Osteoblast (primary cell): ENCODE measurements around the gene ABCC5. TPM values are rescaled to one million over a fixed set of nuclear protein-coding genes. Genes with fewer than 3 reads are reported as not detected.

Source experiments
- DNase-seq: peaks from one replicate; pipeline ENCODE4 v3.0.0; 2011; ENCODE audit warnings: low spot score, mixed read lengths; ENCODE audit not compliant: insufficient read length; ENCODE audit errors: missing footprints
- H2AFZ ChIP-seq: 2 replicates; pipeline ENCODE4 v1.6.0; 2011; ENCODE audit warnings: mild to moderate bottlenecking, low read length
- H3K27ac ChIP-seq: 2 replicates; pipeline ENCODE4 v1.5.1; 2011; ENCODE audit warnings: mild to moderate bottlenecking, low read depth, low read length, moderate library complexity
- H3K27me3 ChIP-seq: 2 replicates; pipeline ENCODE4 v1.6.0; 2012; ENCODE audit warnings: mild to moderate bottlenecking, control low read depth, inconsistent platforms, low read length, moderate library complexity; ENCODE audit not compliant: insufficient read depth
- H3K36me3 ChIP-seq: 2 replicates; pipeline ENCODE4 v1.5.1; 2011; ENCODE audit warnings: mild to moderate bottlenecking, low read length, control low read depth, moderate library complexity; ENCODE audit not compliant: insufficient read depth
- H3K4me1 ChIP-seq: 2 replicates; pipeline ENCODE4 v1.5.1; 2011; ENCODE audit warnings: mild to moderate bottlenecking, low read length, control low read depth, moderate library complexity; ENCODE audit not compliant: insufficient read depth
- H3K4me2 ChIP-seq: 2 replicates; pipeline ENCODE4 v1.6.0; 2011; ENCODE audit warnings: mild to moderate bottlenecking, low read length; ENCODE audit not compliant: insufficient read depth
- H3K4me3 ChIP-seq: fragments of 200-600 bp; sonication (generic); 3 replicates; pipeline ENCODE4 v1.5.1; 2012; ENCODE audit warnings: mild to moderate bottlenecking, low read length, inconsistent platforms; ENCODE audit not compliant: insufficient read depth
- H3K79me2 ChIP-seq: 2 replicates; pipeline ENCODE4 v1.6.0; 2012; ENCODE audit warnings: mild to moderate bottlenecking, low read length, control low read depth, inconsistent platforms; ENCODE audit not compliant: insufficient read depth
- H3K9me3 ChIP-seq: 2 replicates; pipeline ENCODE4 v1.5.1; 2011; ENCODE audit warnings: low read depth, low read length, control low read depth
- H4K20me1 ChIP-seq: 2 replicates; pipeline ENCODE4 v1.6.0; 2012; ENCODE audit warnings: mild to moderate bottlenecking, low read length, control low read depth; ENCODE audit not compliant: insufficient read depth
- CTCF ChIP-seq: IDR thresholded peaks from 2 replicates; pipeline ENCODE4 v1.5.1; 2011; ENCODE audit warnings: mild to moderate bottlenecking, low read depth, low read length, moderate library complexity; ENCODE audit errors: extremely low read depth
- total RNA-seq: library from RNA; depleted of rRNA; stranded (reverse); fragments of >200 nt; gene quantifications from 2 replicates; pipeline ENCODE4 v1.2.3, GENCODE V29; 2012

ABCC5 gene
- total RNA-seq, 1 donor = 19.2 TPM

- peaks cover 24% of the 10 kb centered on the region for H3K4me1 ChIP-seq
- no peak for DNase-seq
These were observed 13.2 kb downstream of the ABCC5 start for GRCh38 chr3:184004476-184004875.

DNA sequence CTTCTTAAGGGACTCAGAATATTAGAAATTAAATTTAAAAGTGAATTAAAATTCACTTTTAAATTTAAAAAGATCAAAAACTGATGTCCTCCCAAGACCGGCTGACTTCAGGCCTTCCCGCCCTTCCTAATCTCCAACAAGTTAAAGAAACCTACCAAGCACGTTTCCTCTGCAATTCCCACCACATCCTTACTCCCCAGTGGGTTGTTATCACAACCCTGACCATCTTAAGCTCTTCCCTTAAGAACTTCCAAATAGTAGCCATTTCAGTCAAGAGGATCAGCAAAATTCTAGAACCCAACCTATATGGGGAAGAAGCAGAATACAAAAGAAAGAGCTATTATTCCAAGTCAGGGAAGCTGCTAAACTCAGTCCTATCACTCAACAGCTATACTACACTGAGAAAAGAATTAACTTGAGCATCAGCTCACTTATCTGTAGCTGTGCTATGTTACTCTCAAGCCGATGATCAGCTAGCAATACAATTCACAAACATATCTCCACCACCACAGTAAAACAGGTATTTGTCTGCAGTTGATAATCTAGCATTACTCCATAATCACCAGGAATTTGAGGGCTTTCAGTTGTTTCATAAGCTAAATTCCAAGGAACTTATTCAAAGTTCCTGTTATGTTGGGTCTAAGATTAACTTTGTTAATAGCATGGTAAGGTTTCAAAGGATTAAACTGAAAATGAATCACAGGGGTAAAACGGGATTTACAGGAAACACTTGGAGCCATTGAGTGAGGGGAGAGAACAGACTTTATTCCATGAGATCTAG, 14.3 kb downstream of the ABCC5 start:
- H3K27me3 ChIP-seq = no peaks in the 10 kb centered on the region
- peak overlapping the region; percentile 79 for H2AFZ ChIP-seq
- peak overlapping the region; percentile 88 for H3K27ac ChIP-seq
- H3K4me1 ChIP-seq = peaks cover 24% of the 10 kb centered on the region
- H3K4me2 ChIP-seq = peak overlapping the region; percentile 68
- H3K36me3 ChIP-seq = no peaks in the 10 kb centered on the region
- H3K4me3 ChIP-seq = peak overlapping the region; percentile 34
- TF ChIP-seq CTCF = no peak
- H4K20me1 ChIP-seq = peaks cover 4% of the 10 kb centered on the region
- no peaks in the 10 kb centered on the region for H3K9me3 ChIP-seq
- peaks cover 12% of the 10 kb centered on the region for H3K79me2 ChIP-seq
- DNase-seq = peak; percentile 72

More at GRCh38 chr3:184004476-184004875, 13.2 kb downstream of the ABCC5 start:
- Histone ChIP-seq H3K27me3 (no peaks in the 10 kb centered on the region), H3K79me2 (peaks cover 12% of the 10 kb centered on the region), H3K4me3 (no peak overlapping the region), H3K9me3 (no peaks in the 10 kb centered on the region), H3K4me2 (no peak overlapping the region), H3K36me3 (no peaks in the 10 kb centered on the region), H4K20me1 (peaks cover 4% of the 10 kb centered on the region), H3K27ac (peak overlapping the region; percentile 88), H2AFZ (no peak overlapping the region)
- no peak for TF ChIP-seq CTCF

DNA sequence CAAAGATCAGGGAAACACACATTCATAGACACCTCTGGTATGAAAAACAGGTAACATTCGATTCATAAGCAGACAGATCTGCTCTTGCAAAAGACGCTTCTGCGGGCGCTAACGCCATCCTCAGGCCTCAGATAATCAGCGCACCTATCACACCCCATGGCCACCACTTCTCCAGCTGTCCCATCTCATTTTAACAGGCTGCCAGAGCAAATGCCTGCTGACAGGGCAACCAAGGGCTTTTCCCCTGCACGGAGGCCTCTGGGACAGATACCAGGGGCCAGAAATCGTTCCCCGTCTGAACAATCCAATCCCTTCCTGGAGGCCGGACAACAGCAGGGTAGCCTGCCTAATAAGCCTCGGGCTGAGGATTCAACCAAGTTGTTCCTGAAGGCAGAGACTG, 15.2 kb downstream of the ABCC5 start:
- no peak overlapping the region for H3K27ac ChIP-seq
- no peaks in the 10 kb centered on the region for H3K36me3 ChIP-seq
- H3K79me2 ChIP-seq = peaks cover 12% of the 10 kb centered on the region
- peaks cover 4% of the 10 kb centered on the region for H4K20me1 ChIP-seq
- H3K4me1 ChIP-seq = peaks cover 24% of the 10 kb centered on the region
- TF ChIP-seq CTCF = no peak
- H3K4me3 ChIP-seq = no peak overlapping the region
- DNase-seq = peak; percentile 1
- no peak overlapping the region for H2AFZ ChIP-seq
- no peaks in the 10 kb centered on the region for H3K27me3 ChIP-seq
- H3K4me2 ChIP-seq = no peak overlapping the region
- H3K9me3 ChIP-seq = no peaks in the 10 kb centered on the region

DNA sequence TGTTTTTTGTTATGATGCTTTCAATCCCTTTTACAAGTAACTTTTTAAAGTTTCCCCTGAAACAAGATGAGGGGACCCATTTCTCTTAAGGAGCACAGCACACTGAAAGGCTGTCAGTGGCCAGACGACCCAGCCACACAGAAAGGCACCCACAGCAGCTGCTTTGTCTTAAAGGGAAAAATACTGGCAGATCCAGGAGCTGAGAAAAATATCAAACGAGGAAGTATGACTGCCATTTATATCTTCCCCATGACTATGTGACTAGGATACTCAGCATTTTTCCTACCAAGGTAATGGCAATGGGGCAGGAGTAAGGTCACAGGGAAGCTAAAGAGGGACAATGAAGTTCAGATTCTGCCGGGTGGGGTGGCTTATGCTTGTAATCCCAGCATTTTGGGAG, 15.9 kb downstream of the ABCC5 start:
- DNase-seq = peak; percentile 58
- Histone ChIP-seq H2AFZ (no peak overlapping the region), H3K9me3 (no peaks in the 10 kb centered on the region), H3K36me3 (no peaks in the 10 kb centered on the region), H3K4me3 (no peak overlapping the region), H3K27ac (no peak overlapping the region), H3K4me2 (no peak overlapping the region), H3K27me3 (no peaks in the 10 kb centered on the region), H4K20me1 (peaks cover 4% of the 10 kb centered on the region), H3K4me1 (peaks cover 24% of the 10 kb centered on the region), H3K79me2 (peaks cover 12% of the 10 kb centered on the region)
- no peak for TF ChIP-seq CTCF
